Measurements from ENCODE around the gene TNFRSF9.

GRCh38 chr1:7956218-7957032 lies 15.8 kb upstream of the TNFRSF9 start:
- TF ChIP-seq CTCF (IDR thresholded peaks at IDR 0.05) (no peak), POLR2A (IDR thresholded peaks at IDR 0.05) (no peak)

Data from esophagus squamous epithelium (tissue), 4 donors.